Raji (cell line): ENCODE measurements around the gene SEPHS1.

Experiments used
- POLR2A ChIP-seq: IDR thresholded peaks from 2 replicates; pipeline ENCODE4 v1.6.1; 2011; ENCODE audit warnings: low read depth, low read length, control low read depth; ENCODE audit not compliant: insufficient read depth

Gene SEPHS1

DNA sequence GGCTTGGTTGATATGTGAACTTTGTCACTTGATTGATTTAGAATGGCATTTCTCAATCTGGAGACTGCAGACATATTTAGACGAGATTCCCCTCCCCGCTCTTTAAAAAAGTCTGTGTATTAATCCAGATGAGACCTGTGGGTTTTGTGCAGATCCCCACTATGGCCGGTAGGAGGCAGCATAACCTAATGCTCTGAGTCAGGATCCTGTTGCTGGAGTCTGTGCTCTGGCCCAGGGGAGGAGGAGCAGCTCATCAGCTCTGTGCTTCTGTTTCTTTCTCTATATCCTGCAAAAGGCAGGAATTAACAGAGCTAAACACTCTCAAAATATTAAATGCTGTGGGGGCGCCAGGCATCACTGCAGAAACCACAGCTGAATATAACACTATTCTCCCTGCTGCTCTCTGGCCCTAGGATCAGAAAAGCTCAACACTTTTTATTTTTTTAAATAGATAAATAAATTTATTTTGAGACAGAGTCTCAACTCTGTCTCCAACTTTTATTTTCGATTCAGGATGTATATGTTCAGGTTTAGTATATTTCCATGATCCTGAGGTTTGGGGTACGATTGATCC, 23.9 kb upstream of the SEPHS1 start:
- no peak for TF ChIP-seq POLR2A

- TF ChIP-seq POLR2A, result no peak
These were observed 18.8 kb upstream of the SEPHS1 start for GRCh38 chr10:13366891-13367290.

GRCh38 chr10:13365831-13366230, 17.7 kb upstream of the SEPHS1 start:
- no peak for TF ChIP-seq POLR2A

DNA sequence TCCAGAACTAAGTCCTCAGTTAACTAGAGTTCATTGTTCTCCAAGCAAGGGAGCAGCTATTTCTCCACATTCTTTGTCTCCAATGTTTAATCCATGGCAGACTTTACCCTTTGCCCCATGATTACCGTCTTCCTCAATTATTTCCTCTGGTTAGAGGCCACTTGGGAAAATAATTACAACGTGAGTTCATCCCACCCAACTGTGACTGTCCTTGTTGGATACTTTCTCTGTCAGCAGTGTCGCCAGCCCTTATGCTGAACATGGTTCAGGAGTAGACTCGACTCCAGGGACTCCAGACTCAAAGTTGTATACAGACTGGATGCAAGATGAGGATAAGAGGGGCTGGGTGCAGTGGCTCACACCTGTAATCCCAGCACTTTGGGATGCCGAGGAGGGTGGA, 17.1 kb upstream of the SEPHS1 start:
- TF ChIP-seq POLR2A, result no peak

DNA sequence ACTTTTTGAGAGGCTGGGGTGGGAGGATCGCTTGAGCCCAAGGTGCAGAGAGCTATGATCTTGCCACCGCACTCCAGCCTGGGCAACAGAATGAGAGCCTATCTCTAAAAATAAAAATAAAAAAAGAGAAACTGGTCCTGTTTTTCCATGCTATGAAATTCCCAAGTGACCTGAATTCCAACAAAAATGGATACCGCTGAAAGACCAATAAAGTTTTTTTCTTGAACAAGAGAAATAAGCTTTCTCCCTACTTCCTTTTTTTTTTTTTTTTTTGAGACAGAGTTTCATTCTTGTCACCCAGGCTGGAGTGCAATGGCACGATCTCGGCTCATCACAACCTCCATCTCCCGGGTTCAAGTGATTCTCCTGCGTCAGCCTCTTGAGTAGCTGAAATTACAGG, 12.5 kb upstream of the SEPHS1 start:
- no peak for TF ChIP-seq POLR2A

DNA sequence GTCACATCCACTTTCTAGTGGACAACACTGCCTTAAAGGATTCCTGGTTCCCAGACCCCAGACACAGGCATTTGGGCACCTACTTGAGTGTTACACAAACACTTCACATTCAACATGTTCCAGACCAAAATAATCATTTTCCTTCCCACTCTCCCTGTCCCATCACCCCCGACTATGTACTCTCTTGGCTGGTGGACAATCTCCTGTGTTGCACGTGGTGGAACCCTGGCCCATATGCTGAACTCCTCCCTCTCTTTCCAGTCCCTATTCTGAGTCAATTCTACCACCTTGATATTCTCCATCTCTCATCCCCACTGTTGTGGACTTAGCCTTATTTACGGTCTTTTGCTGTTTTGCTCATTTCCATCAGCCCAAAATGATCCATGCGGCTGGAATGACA, 8.3 kb upstream of the SEPHS1 start:
- no peak for TF ChIP-seq POLR2A

- no peak for TF ChIP-seq POLR2A
These were observed 6.7 kb upstream of the SEPHS1 start for GRCh38 chr10:13354783-13355182.

DNA sequence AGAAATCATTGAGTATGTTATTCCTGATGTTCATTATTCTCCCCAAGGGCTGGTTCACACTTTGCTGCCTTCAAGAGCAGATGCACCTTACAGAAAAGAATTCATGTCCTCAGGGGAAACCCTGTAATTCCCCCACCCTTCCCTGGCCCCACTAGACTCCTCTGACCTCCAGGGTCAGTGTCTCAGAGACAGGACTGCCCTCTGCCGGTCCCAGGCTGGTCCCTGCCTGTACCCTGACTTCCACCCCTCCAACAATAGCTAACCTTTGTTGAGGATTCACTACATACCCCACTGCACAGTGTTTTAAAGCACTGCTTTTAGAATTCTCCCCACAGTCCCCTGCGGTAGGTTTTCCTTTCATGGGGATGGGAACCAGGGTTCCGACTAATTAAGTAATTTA, 4.4 kb upstream of the SEPHS1 start:
- TF ChIP-seq POLR2A, result no peak

- TF ChIP-seq POLR2A, result 0 out of 2 replicates have a peak, but pooled peaks have one; percentile 8
These were observed 3.3 kb upstream of the SEPHS1 start for GRCh38 chr10:13351340-13351915.

DNA sequence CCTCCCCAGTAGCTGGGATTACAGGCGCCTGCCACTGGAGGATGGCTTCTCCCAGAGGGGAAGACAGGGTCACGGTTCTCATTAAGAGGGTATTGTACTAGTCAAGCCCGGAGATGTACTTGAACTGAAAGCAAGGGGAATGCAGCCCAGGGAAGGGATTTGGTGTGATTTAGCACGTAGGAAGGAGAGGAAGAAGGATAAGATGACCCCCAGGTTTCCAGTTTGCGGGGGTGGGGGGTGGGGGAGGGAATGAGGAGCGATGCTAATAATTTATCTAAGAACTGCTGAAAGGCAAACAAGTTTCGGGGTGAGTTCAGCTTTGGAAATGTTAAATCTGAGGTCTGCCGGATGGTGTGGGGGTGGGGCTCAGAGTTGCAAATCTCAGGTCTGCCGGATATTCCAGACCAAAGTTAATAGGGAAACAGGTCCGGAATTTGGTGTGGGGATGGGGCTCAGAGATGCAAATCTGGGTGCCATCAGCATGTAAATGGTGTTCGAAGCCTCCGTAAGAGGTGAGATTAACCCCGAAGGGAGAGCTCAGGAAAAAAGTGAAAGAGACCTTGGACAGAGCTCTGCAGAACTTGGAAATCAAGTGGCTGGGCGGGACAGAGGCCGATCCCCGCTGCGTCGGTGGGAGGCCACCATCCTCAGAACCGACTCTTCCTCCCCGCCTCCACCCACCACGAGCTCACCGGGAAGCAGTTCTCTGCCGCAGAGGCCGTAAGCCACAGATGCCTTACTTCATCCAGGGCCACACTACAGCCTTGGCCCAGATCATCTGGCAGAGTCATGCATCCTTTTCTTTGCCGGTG, 1.6 kb upstream of the SEPHS1 start:
- TF ChIP-seq POLR2A, result no peak

- TF ChIP-seq POLR2A, result no peak
These were observed 465 bp downstream of the SEPHS1 start for GRCh38 chr10:13347500-13348156.

GRCh38 chr10:13347043-13347499, 1.0 kb downstream of the SEPHS1 start:
- no peak for TF ChIP-seq POLR2A

DNA sequence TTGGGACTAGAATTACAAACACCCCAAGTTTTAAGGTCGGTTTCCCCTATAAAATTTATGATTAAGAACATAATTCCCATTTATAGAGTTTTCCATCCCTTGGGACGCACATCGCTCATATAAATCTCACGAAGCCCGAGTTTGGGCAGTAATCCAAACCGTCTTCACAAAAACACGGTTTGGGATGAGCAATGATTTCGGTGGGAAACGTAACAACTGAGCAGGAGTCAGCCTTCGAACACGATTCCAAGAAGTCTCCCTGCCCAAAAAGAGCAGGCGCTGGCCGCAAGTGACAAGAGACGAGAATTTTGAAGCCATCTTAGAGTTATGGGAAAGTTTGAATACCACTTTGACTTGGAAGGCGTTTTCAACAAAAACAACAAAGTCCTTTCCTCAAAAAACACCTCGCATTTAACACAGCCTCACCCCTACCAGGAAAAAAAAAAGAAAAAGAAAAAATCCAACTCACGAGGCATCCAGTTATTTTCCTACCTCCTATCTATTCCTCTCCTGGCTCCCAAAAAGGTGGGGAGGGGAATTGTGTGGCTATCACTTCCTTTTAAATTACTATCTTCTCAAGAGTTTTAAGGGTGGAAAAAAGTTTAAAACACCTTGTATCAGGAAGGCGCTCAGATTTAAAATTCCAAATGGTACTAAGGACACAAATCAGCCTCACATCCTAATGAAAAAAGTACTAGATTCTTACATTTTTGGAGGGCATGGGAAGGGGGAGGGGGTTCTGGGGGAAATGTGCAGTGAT, 1.6 kb downstream of the SEPHS1 start:
- TF ChIP-seq POLR2A, result no peak

DNA sequence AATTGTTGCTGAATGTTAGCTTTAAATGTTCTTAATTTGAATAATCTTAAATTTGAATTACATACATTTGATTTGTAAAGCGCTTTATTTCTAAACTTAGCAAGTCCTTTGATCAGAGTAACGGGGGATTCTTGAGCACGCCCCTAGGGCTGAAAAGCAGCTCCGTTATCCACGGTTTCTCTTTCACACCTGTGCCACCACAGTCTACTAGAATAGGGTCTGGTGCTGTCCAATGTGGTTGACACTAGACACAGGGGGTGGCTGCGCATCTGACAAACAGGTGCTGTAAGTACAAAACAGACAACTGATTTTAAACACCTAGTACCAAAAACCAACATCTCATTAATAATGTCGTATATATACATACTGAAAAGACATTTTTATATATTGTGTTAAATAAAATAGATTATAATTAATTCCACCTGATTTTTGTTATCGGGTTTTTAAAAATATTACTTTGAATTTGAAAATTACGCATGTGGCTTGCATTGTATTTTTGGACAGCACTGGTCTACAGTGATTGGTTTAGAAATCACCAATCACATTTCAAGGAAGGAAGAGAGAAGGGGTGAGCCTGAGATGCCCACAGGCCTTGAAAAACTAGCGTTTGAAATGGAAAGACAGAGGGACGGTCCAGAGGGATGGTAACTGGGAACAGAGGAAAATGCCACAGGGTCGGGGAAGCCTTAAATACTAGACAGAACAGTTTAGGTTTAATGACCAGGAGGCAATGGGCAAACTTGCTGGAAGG, 7.3 kb downstream of the SEPHS1 start:
- peak; percentile 62 for TF ChIP-seq POLR2A

DNA sequence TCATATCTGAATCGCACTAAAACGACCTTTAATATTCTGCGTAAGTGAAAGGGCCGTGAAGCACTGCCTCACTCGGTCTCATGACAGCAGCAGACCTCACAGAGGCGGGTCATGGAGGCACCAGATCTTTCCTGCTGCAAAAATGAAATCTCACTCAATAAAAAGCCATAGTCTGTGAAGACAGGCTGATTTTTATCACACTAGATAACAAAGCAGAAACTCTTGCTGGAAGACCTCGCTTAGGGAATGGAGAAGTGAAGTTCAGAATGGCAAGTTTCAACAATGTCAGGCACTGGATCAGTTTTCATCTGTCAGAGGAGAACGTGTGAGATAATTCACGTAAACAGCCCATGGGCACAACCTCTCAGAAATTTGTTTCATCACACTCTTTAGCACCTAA, 8.0 kb downstream of the SEPHS1 start:
- TF ChIP-seq POLR2A, result no peak
